HTR-8/SVneo (cell line): ENCODE measurements around the gene ZNF688.
"Not testable (repeated sequence)": the region's sequence is repeated elsewhere in the genome, so short reads cannot be mapped to it uniquely, and the experiment has no call there.

ENCODE experiments used
- DNase-seq: peaks from one replicate; pipeline ENCODE4 v3.0.0; 2011; ENCODE audit warnings: low spot score, mixed read lengths; ENCODE audit not compliant: insufficient read length
- FAIRE-seq: peaks from 2 replicates; lab custom pipeline; 2011; peaks lifted over from hg19 to GRCh38; lab: Jason Lieb, UNC

The ZNF688 gene

DNA sequence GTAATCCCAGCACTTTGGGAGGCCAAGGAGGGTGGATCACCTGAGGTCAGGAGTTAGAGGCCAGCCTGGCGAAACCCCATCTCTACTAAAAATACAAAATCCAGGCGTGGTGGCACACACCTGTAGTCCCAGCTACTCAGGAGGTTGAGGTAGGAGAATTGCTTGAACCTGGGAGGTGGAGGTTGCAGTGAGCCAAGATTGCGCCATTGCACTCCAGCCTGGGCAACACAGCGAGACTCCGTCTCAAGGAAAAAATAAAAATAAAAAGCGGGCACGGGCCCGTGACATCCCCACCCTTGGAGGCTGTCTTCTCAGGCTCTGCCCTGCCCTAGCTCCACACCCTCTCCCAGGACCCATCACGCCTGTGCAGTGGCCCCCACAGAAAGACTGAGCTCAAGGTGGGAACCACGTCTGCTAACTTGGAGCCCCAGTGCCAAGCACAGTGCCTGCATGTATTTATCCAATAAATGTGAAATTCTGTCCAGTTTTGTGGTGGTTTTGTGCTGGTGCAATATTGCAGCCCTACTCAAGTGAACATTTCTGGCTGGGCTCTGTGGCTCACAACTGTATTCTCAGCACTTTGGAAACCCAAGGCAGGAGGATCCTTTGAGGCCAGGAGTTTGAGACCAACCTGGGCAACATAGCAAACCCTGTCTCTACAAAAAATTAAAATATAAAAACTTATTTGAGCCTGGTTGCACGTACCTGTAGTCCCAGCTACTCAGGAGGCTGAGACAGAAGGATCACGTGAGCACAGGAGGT lies 48.6 kb downstream of the ZNF688 start:
- not testable (repeated sequence) for DNase-seq, FAIRE-seq

DNA sequence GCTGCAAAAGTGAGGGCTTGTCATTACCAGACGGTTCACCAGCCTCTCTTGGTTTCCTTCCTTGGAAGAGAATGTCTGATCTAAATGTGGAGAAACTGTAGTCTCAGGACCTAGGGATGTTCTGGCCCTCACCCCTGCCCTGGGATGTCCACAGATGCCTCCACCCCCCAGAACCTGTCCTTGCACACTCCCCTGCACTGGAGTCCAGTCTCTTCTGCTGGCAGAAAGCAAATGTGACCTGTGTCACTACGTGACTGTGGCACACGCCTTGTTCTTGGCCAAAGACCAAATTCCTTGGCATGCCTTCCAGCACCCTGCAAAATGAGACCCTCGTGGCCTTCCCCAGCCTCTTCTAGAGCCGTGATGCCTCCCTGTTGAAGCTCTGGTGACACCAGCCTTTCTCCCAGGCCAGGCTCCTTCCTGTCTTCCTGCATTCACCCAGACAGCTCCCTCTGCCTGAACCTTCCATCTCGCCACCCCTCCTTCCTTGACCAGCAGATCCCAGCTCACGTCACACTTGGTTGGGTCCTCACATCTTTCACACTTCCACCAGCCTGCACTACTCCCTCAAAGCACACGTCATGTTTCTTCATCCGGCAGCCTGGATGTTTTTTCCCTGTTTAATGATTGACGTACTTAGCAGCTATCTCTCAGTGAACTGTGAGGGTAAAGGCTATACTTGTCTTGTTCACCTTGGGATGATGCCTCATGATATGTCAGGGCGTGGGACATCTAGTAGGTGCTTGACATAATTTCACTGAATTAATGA lies 49.5 kb downstream of the ZNF688 start:
- DNase-seq (no peak), FAIRE-seq (no peak)

DNA sequence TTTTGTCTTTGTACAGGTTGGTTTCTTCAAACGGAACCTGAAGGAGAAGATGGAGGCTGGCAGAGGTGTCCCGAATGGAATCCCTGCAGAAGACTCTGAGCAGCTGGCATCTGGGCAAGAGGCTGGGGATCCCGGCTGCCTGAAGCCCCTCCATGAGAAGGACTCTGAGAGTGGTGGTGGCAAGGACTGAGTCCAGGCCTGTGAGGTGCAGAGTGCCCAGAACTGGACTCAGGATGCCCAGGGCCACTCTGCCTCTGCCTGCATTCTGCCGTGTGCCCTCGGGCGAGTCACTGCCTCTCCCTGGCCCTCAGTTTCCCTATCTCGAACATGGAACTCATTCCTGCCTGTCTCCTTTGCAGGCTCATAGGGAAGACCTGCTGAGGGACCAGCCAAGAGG lies 50.0 kb downstream of the ZNF688 start:
- DNase-seq, result no peak
- no peak for FAIRE-seq
